ENCODE results near the gene ANKRD23. TPM values are rescaled to one million over a fixed set of nuclear protein-coding genes. Genes with fewer than 3 reads are reported as not detected.

Gene ANKRD23
- total RNA-seq, 1 donor, result 1.8 TPM

DNA sequence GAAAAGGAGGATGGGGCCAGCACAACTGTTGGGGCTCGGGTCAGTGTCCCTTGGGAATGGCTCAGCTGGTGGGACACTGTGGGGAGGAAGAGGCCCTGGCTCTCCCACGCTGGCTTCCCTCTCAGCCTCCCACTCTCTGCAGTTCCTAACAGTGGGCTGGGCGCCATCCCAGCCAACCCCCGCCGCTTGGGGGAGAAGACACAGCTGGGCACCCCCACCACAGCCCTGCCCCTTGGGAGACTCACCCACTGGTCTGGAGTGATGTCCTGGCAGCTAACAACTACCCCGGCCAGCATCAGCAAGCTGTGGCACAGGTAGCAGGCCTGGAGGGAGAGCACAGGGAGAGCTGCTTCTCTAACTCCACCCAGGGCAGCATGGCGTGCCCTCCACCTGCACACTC is 34.4 kb upstream of the ANKRD23 start:
- Histone ChIP-seq H4K20me1 (ENCODE audit: insufficient read depth, low read length) (no peaks in the 10 kb centered on the region), H3K27me3 (ENCODE audit: insufficient read depth, low read length) (no peaks in the 10 kb centered on the region), H3K36me3 (ENCODE audit: insufficient read depth, low read length) (no peaks in the 10 kb centered on the region), H3K27ac (ENCODE audit: low read depth, low read length) (no peak overlapping the region), H3K4me3 (ENCODE audit: insufficient read depth, low read length) (no peak overlapping the region), H3K4me1 (ENCODE audit: insufficient read depth, low read length) (peaks cover 31% of the 10 kb centered on the region), H2AFZ (ENCODE audit: low read length) (no peak overlapping the region), H3K9me3 (ENCODE audit: low read depth, low read length) (no peaks in the 10 kb centered on the region), H3K79me2 (ENCODE audit: insufficient read depth, low read length) (no peaks in the 10 kb centered on the region), H3K4me2 (ENCODE audit: insufficient read depth, low read length) (no peak overlapping the region)
- TF ChIP-seq CTCF (IDR thresholded peaks at IDR 0.05; ENCODE audit: extremely low read depth, low read depth, low read length), result no peak
- no peak for DNase-seq (ENCODE audit: insufficient read length, low spot score, missing footprints)

DNA sequence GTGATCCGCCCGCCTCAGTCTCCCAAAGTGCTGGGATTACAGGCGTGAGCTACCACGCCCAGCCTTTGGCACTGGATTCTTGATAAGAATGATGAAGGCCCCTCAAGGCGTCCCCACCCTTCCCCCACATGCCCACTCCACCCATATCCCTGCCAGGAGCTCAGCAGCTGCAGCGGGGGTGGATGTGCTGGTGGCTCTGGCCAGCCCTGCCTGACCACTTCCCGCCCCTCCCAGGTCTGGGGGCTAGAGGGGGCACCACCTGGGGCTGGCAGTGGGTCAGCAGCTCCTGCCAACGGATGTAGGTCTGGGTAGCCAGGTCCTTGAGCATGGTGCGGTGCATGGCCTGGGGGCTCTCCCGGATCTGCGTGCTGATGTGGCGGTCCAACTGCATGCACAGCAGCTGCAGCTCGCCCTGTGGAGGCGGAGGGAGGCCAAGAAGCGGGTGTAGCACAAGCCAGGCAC is 33.8 kb upstream of the ANKRD23 start:
- no peak overlapping the region for H3K27ac ChIP-seq (ENCODE audit: low read depth, low read length)
- no peak for TF ChIP-seq CTCF (IDR thresholded peaks at IDR 0.05; ENCODE audit: extremely low read depth, low read depth, low read length)

DNA sequence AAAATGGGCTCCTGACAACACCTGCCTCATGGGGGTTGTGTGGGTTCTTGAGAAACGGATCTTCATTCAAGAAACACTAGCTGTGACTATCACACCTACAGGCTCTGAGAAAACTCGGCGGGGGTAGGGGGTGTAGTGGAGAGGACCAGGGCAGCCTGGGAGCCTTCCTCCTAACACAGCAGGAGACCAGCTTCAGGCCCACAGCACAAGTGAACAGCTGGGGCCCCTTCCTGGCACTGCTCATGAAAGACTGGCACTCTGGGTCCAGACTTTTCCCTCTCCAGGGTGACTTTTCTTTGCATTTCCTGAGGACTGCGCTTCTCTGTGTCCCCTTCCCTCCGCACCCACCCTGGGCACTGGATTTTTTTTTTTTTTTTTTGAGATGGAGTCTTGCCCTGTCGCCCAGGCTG is 33.2 kb upstream of the ANKRD23 start:
- H3K36me3 ChIP-seq (ENCODE audit: insufficient read depth, low read length), result no peaks in the 10 kb centered on the region
- H2AFZ ChIP-seq (ENCODE audit: low read length), result no peak overlapping the region
- H3K9me3 ChIP-seq (ENCODE audit: low read depth, low read length), result no peaks in the 10 kb centered on the region
- no peak overlapping the region for H3K4me2 ChIP-seq (ENCODE audit: insufficient read depth, low read length)
- no peaks in the 10 kb centered on the region for H4K20me1 ChIP-seq (ENCODE audit: insufficient read depth, low read length)
- no peak for DNase-seq (ENCODE audit: insufficient read length, low spot score, missing footprints)
- TF ChIP-seq CTCF (IDR thresholded peaks at IDR 0.05; ENCODE audit: extremely low read depth, low read depth, low read length), result no peak
- no peaks in the 10 kb centered on the region for H3K79me2 ChIP-seq (ENCODE audit: insufficient read depth, low read length)
- no peaks in the 10 kb centered on the region for H3K27me3 ChIP-seq (ENCODE audit: insufficient read depth, low read length)
- H3K27ac ChIP-seq (ENCODE audit: low read depth, low read length), result peak overlapping the region; percentile 91
- no peak overlapping the region for H3K4me3 ChIP-seq (ENCODE audit: insufficient read depth, low read length)
- peaks cover 38% of the 10 kb centered on the region for H3K4me1 ChIP-seq (ENCODE audit: insufficient read depth, low read length)

More for the DNA sequence above, 33.8 kb upstream of the ANKRD23 start:
- no peak overlapping the region for H3K4me2 ChIP-seq (ENCODE audit: insufficient read depth, low read length)
- H3K4me1 ChIP-seq (ENCODE audit: insufficient read depth, low read length), result peaks cover 36% of the 10 kb centered on the region
- no peaks in the 10 kb centered on the region for H3K36me3 ChIP-seq (ENCODE audit: insufficient read depth, low read length)
- no peak overlapping the region for H3K4me3 ChIP-seq (ENCODE audit: insufficient read depth, low read length)
- no peaks in the 10 kb centered on the region for H3K27me3 ChIP-seq (ENCODE audit: insufficient read depth, low read length)
- no peaks in the 10 kb centered on the region for H3K79me2 ChIP-seq (ENCODE audit: insufficient read depth, low read length)
- H2AFZ ChIP-seq (ENCODE audit: low read length), result no peak overlapping the region
- no peaks in the 10 kb centered on the region for H4K20me1 ChIP-seq (ENCODE audit: insufficient read depth, low read length)
- no peaks in the 10 kb centered on the region for H3K9me3 ChIP-seq (ENCODE audit: low read depth, low read length)
- no peak for DNase-seq (ENCODE audit: insufficient read length, low spot score, missing footprints)

DNA sequence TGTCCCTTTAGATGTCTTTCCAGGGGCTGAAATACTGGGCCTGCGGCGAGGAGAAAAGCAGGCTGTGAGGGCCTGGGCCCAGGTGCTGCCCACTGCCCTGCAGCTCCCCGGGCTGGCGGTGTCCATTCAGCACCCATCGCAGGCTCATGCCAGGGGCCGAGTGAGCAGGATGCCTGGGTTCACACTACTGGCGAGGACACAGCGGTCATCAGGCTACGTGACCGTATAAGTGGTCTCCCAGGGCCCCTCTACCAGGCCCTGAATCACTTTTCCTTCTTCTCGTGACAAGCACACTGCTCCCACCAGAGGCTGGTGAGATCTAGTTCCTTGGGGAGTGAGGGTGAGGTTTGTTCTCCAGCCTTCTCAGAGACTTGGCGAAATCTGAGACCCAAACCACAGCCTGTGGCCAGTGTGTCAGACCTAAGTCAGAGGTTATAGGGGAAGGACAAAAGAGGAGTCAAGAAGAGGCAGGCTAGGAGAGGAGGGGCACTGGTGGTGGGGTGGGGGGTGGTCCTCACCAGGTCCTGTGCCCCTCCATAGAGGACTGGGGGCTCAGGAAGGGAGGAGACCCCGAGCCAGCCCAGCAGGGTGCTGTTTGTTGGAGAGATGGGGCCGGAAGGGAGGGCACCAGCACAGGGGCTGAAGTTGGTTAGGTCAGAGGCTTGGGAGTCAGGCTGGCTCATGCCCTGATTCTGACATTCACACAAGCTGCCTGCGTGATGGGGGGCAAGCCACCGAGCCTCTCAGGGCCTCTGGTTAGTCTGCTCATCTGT is 32.6 kb upstream of the ANKRD23 start:
- TF ChIP-seq CTCF (IDR thresholded peaks at IDR 0.05; ENCODE audit: extremely low read depth, low read depth, low read length), result no peak
- Histone ChIP-seq H3K27ac (ENCODE audit: low read depth, low read length) (peak overlapping the region; percentile 91), H3K36me3 (ENCODE audit: insufficient read depth, low read length) (no peaks in the 10 kb centered on the region), H3K4me2 (ENCODE audit: insufficient read depth, low read length) (peak overlapping the region; percentile 48), H3K27me3 (ENCODE audit: insufficient read depth, low read length) (no peaks in the 10 kb centered on the region), H3K9me3 (ENCODE audit: low read depth, low read length) (no peaks in the 10 kb centered on the region), H2AFZ (ENCODE audit: low read length) (peak overlapping the region; percentile 41), H3K79me2 (ENCODE audit: insufficient read depth, low read length) (no peaks in the 10 kb centered on the region), H3K4me3 (ENCODE audit: insufficient read depth, low read length) (peak overlapping the region; percentile 16), H3K4me1 (ENCODE audit: insufficient read depth, low read length) (peaks cover 38% of the 10 kb centered on the region), H4K20me1 (ENCODE audit: insufficient read depth, low read length) (no peaks in the 10 kb centered on the region)
- DNase-seq (ENCODE audit: insufficient read length, low spot score, missing footprints), result peak; percentile 100
